ENCODE data around the gene NAALADL2.

DNA sequence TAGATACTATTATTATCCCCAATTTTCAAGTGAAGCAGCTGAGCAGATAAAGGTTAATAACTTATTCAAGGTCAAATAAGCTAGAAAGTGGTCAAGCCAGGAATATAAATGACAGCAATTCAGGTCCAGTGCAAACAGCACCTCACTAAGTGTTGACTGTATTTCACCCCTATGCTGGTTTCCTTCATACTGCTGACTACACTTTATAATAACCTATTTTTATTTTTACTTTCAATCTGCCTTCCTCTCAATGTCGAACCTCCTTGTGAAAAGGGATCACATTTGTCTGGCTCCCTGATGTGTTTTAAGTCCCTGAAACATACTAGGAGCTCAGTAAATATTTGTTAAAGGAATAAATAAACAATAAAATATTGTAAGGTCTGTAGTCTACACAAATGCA is 146.1 kb downstream of the NAALADL2 start:
- TF ChIP-seq, protein P1, sequence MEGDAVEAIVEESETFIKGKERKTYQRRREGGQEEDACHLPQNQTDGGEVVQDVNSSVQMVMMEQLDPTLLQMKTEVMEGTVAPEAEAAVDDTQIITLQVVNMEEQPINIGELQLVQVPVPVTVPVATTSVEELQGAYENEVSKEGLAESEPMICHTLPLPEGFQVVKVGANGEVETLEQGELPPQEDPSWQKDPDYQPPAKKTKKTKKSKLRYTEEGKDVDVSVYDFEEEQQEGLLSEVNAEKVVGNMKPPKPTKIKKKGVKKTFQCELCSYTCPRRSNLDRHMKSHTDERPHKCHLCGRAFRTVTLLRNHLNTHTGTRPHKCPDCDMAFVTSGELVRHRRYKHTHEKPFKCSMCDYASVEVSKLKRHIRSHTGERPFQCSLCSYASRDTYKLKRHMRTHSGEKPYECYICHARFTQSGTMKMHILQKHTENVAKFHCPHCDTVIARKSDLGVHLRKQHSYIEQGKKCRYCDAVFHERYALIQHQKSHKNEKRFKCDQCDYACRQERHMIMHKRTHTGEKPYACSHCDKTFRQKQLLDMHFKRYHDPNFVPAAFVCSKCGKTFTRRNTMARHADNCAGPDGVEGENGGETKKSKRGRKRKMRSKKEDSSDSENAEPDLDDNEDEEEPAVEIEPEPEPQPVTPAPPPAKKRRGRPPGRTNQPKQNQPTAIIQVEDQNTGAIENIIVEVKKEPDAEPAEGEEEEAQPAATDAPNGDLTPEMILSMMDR (IDR thresholded peaks at IDR 0.05; ENCODE audit: extremely low read depth in 1 of 2, insufficient read depth in 1 of 2, low read depth in 1 of 2, low read length in 2 of 2), result no peak
- TF ChIP-seq POLR2A (IDR thresholded peaks at IDR 0.05; ENCODE audit: low read depth, low read length), result no peak

All from endothelial cell of umbilical vein (primary cell).